Pons (tissue), 1 donor: ENCODE data around the gene PPP6R2.

Experiments
- DNase-seq: peaks from one replicate; pipeline ENCODE4 v3.0.0-alpha.2; 2016; ENCODE audit warnings: low spot score

The PPP6R2 gene

GRCh38 chr22:50435291-50436014 lies 92.3 kb downstream of the PPP6R2 start:
- DNase-seq: no peak

GRCh38 chr22:50436015-50436830 lies 93.1 kb downstream of the PPP6R2 start:
- DNase-seq: no peak

- no peak for DNase-seq
Measured at GRCh38 chr22:50436841-50437341, 93.8 kb downstream of the PPP6R2 start.

GRCh38 chr22:50437511-50438304 lies 94.6 kb downstream of the PPP6R2 start:
- DNase-seq: no peak

GRCh38 chr22:50438305-50439275 lies 95.5 kb downstream of the PPP6R2 start:
- DNase-seq: no peak

- DNase-seq: no peak
Measured at GRCh38 chr22:50439314-50439870, 96.3 kb downstream of the PPP6R2 start.

GRCh38 chr22:50439871-50440331 lies 96.8 kb downstream of the PPP6R2 start:
- DNase-seq: no peak

GRCh38 chr22:50440544-50441249 lies 97.6 kb downstream of the PPP6R2 start:
- DNase-seq: no peak

GRCh38 chr22:50441428-50441993 lies 98.4 kb downstream of the PPP6R2 start:
- no peak for DNase-seq

- DNase-seq: no peak
Measured at GRCh38 chr22:50443197-50443596, 100.1 kb downstream of the PPP6R2 start.

- DNase-seq: no peak
Measured at GRCh38 chr22:50443801-50444625, 100.9 kb downstream of the PPP6R2 start.

GRCh38 chr22:50444663-50445062 lies 101.5 kb downstream of the PPP6R2 start:
- DNase-seq: no peak

GRCh38 chr22:50445071-50445879 lies 102.1 kb downstream of the PPP6R2 start:
- peak; percentile 39 for DNase-seq

- DNase-seq: no peak
Measured at GRCh38 chr22:50445880-50446707, 103.0 kb downstream of the PPP6R2 start.

- DNase-seq: no peak
Measured at GRCh38 chr22:50446708-50447575, 103.8 kb downstream of the PPP6R2 start.
